HepG2 (cell line): ENCODE data around the gene NUF2. TPM values are rescaled to one million over a fixed set of nuclear protein-coding genes. Genes with fewer than 3 reads are reported as not detected.

ENCODE experiments used
- ATAC-seq: fragments of 200-7000 bp; cut with Tn5 transposase; 3 replicates; pipeline ENCODE4 v1.9.1; 2020; ENCODE audit warnings: mild to moderate bottlenecking, moderate library complexity
- BruUV-seq: library from RNA; stranded (reverse); fragments of 400-500 nt; replicated peaks from 2 replicates; lab custom pipeline; 2021; lab: Mats Ljungman, UMichigan
- CTCF ChIA-PET: fragments of 300-600 bp; formaldehyde crosslinking; extraction: SDS; loops from one replicate; lab custom pipeline; 2021; ENCODE audit warnings: low total read pairs, inconsistent platforms, low intra/inter-chr PET ratio; lab: Yijun Ruan, JAX
- POLR2A ChIA-PET: fragments of 350-600 bp; sonication (Branson Sonifier 250); formaldehyde crosslinking; loops from one replicate; lab custom pipeline; 2020; ENCODE audit warnings: antibody characterized with exemption, inconsistent platforms; lab: Yijun Ruan, JAX
- DNase-seq: peaks from one replicate; pipeline ENCODE4 v3.0.0-alpha.2; 2015; ENCODE audit warnings: low spot score
- FAIRE-seq: peaks from 3 replicates; lab custom pipeline; 2011; peaks lifted over from hg19 to GRCh38; lab: Jason Lieb, UNC
- H2AFZ ChIP-seq: one replicate; pipeline ENCODE4 v1.6.1; 2011; ENCODE audit warnings: low read length, inconsistent platforms
- H3K27ac ChIP-seq: fragments of 300-600 bp; 3 replicates; pipeline ENCODE4 v1.8.0; 2011; ENCODE audit warnings: mixed run types, mild to moderate bottlenecking, mixed read lengths, low read length, inconsistent platforms; ENCODE audit not compliant: insufficient read depth; ENCODE audit errors: extremely low read length
- H3K27me3 ChIP-seq, 2 experiments: fragments of 200-600 bp in 1 of 2; 2 replicates in 1 of 2; 3 replicates in 1 of 2; pipeline versions ENCODE4 v1.6.0 to v1.8.0; 2011; ENCODE audit warnings: low read length in 2 of 2, mild to moderate bottlenecking in 2 of 2, moderate library complexity in 2 of 2, inconsistent platforms in 1 of 2; ENCODE audit not compliant: insufficient read depth in 2 of 2, control insufficient read depth in 1 of 2
- H3K36me3 ChIP-seq, 2 experiments: fragments of 200-600 bp in 1 of 2; replicated peaks in 1 of 2; 2 replicates in 1 of 2; 3 replicates in 1 of 2; pipeline versions ENCODE4 v1.5.1 to v1.8.0; 2011; ENCODE audit warnings: low read length in 2 of 2, inconsistent platforms in 1 of 2; ENCODE audit not compliant: insufficient read depth in 2 of 2, control insufficient read depth in 1 of 2
- H3K4me1 ChIP-seq: 2 replicates; pipeline ENCODE4 v1.5.1; 2012; ENCODE audit warnings: low read length, inconsistent platforms; ENCODE audit not compliant: insufficient read depth
- H3K4me2 ChIP-seq: 2 replicates; pipeline ENCODE4 v1.6.0; 2011; ENCODE audit warnings: low read depth, low read length, inconsistent platforms
- H3K4me3 ChIP-seq, 3 experiments: fragments of 200-600 bp in 1 of 3; sonication (generic), shearing (Covaris generic) in 1 of 3; replicated peaks in 1 of 3; 2 replicates each; pipeline ENCODE4 v1.5.1; 2011 to 2016; ENCODE audit warnings: low read length in 3 of 3, inconsistent platforms in 2 of 3, low read depth in 2 of 3, mild to moderate bottlenecking in 2 of 3, control low read depth in 1 of 3, mixed read lengths in 1 of 3; ENCODE audit not compliant: insufficient read depth in 1 of 3
- H3K79me2 ChIP-seq: one replicate; pipeline ENCODE4 v1.6.1; 2011; ENCODE audit warnings: low read length, inconsistent platforms; ENCODE audit not compliant: insufficient read depth
- H3K9ac ChIP-seq: 2 replicates; pipeline ENCODE4 v1.6.0; 2011; ENCODE audit warnings: mild to moderate bottlenecking, low read depth, low read length, inconsistent platforms; ENCODE audit not compliant: insufficient read depth
- H3K9me3 ChIP-seq: 2 replicates; pipeline ENCODE4 v1.5.1; 2012; ENCODE audit warnings: mild to moderate bottlenecking, low read length
- H4K20me1 ChIP-seq: 2 replicates; pipeline ENCODE4 v1.6.0; 2011; ENCODE audit warnings: inconsistent platforms, mild to moderate bottlenecking, low read length, moderate library complexity; ENCODE audit not compliant: insufficient read depth
- MEF2D ChIP-seq: sonication (generic); formaldehyde crosslinking; IDR thresholded peaks from 2 replicates; pipeline ENCODE4 v1.5.1; 2020; ENCODE audit warnings: mild to moderate bottlenecking, missing genetic modification reagents
- NR1H2 ChIP-seq: sonication (generic); formaldehyde crosslinking; IDR thresholded peaks from 2 replicates; pipeline ENCODE4 v1.8.1; 2022; ENCODE audit warnings: low read depth, missing genetic modification reagents, borderline replicate concordance
- SSRP1 ChIP-seq: IDR thresholded peaks from 2 replicates; pipeline ENCODE4 v1.6.1; 2016; ENCODE audit warnings: control low read depth
- U2AF1 ChIP-seq: fragments of 200-400 bp; formaldehyde crosslinking; optimal IDR thresholded peaks from 2 replicates; pipeline ENCODE3; 2017; ENCODE audit warnings: mild to moderate bottlenecking, low read depth, low read length
- ZNF343 ChIP-seq: sonication (generic); formaldehyde crosslinking; IDR thresholded peaks from 2 replicates; pipeline ENCODE4 v1.4.0; 2020; ENCODE audit warnings: mild to moderate bottlenecking, missing genetic modification reagents
- WGBS: methylation state at CpG from one replicate; pipeline ENCODE4 v1.1.6; 2017; ENCODE audit warnings: low lambda C conversion rate; 5-methylcytosine and 5-hydroxymethylcytosine counted together
- in situ Hi-C: cut with HindIII; loops from 2 replicates; pipeline ENCODE4 v1.10.0; 2017; ENCODE audit warnings: low pct_unique_long_range_greater_than_20kb; ENCODE audit not compliant: extremely low pct_ligation_motif_present
- intact Hi-C: fragments of 100-400 bp; cut with micrococcal nuclease; formaldehyde crosslinking; loops from one replicate; pipeline ENCODE4 v1.10.0; 2022; ENCODE audit not compliant: unreplicated experiment
- polyA plus RNA-seq, 8 experiments: library from polyadenylated mRNA; depleted of rRNA in 3 of 8; stranded (reverse) in 7 of 8; unstranded in 1 of 8; fragments of >200 nt; fragmentation: Illumina TruSeq in 4 of 8; extraction: Trizol in 4 of 8; gene quantifications; 2 replicates each; pipeline versions ENCODE4 v1.2.1 to v1.2.3, GENCODE V29; 2011 to 2016; ENCODE audit warnings: low read depth in 4 of 8, missing spikeins in 1 of 8, mixed read lengths in 1 of 8; ENCODE audit not compliant: insufficient read depth in 1 of 8
- total RNA-seq, 5 experiments: library from RNA; depleted of rRNA; stranded (reverse); fragments of >200 nt; fragmentation: Illumina TruSeq; extraction: Trizol; gene quantifications; 2 replicates each; pipeline ENCODE4 v1.2.3, GENCODE V29; 2016; ENCODE audit warnings: low read depth in 1 of 5
- TF ChIP-seq, protein P1 (sequence below): sonication (generic); formaldehyde crosslinking; IDR thresholded peaks from 2 replicates; pipeline ENCODE4 v1.9.0; 2022; ENCODE audit warnings: missing genetic modification reagents, mild to moderate bottlenecking, borderline replicate concordance
- TF ChIP-seq, protein P2 (sequence below): sonication (generic); formaldehyde crosslinking; IDR thresholded peaks from 2 replicates; pipeline ENCODE4 v1.5.1; 2020; ENCODE audit warnings: missing genetic modification reagents, mild to moderate bottlenecking, borderline replicate concordance
- TF ChIP-seq, protein P3 (sequence below): sonication (generic); formaldehyde crosslinking; IDR thresholded peaks from 2 replicates; pipeline ENCODE4 v1.8.0; 2022; ENCODE audit warnings: missing genetic modification reagents, mild to moderate bottlenecking, borderline replicate concordance

The NUF2 gene
- total and polyA plus RNA-seq, 2 of the 13 experiments (the other 11 are each of a cell fraction or from before 2014, with no cell fraction given): 26.0 to 39.4 TPM

GRCh38 chr1:163372576-163372975, 50.8 kb downstream of the NUF2 start:
- Histone ChIP-seq H3K79me2 (no peaks in the 10 kb centered on the region), H3K9me3 (no peaks in the 10 kb centered on the region), H3K36me3 (no peaks in the 10 kb centered on the region), H3K4me2 (no peak overlapping the region), H3K4me3 (no peak overlapping the region), H4K20me1 (no peaks in the 10 kb centered on the region), H3K9ac (no peak overlapping the region), H3K27me3 (peaks cover 0 to 1% of the 10 kb centered on the region in 2 experiments; a peak in 1 of 5 replicates), H2AFZ (no peak overlapping the region), H3K4me1 (no peaks in the 10 kb centered on the region), H3K27ac (no peak overlapping the region)
- in situ Hi-C loops: no loop called here
- no peak for TF ChIP-seq MEF2D (CRISPR knock-in tag)
- TF ChIP-seq, protein P1, sequence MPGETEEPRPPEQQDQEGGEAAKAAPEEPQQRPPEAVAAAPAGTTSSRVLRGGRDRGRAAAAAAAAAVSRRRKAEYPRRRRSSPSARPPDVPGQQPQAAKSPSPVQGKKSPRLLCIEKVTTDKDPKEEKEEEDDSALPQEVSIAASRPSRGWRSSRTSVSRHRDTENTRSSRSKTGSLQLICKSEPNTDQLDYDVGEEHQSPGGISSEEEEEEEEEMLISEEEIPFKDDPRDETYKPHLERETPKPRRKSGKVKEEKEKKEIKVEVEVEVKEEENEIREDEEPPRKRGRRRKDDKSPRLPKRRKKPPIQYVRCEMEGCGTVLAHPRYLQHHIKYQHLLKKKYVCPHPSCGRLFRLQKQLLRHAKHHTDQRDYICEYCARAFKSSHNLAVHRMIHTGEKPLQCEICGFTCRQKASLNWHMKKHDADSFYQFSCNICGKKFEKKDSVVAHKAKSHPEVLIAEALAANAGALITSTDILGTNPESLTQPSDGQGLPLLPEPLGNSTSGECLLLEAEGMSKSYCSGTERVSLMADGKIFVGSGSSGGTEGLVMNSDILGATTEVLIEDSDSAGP: no peak
- TF ChIP-seq NR1H2 (CRISPR knock-in tag): no peak
- TF ChIP-seq, protein P2, sequence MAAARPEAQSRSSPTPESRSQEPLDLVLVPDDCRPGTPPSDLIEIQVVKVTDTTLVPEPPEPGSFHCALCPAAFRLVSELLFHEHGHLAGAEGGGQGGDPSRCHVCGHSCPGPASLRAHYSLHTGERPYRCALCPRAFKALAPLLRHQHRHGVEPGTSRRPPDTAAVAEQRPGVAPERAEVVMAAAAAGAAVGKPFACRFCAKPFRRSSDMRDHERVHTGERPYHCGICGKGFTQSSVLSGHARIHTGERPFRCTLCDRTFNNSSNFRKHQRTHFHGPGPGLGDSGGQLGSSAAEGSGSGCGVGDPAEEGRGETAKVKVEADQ (CRISPR knock-in tag): no peak
- TF ChIP-seq U2AF1: no peak
- no peak for TF ChIP-seq ZNF343 (CRISPR knock-in tag)
- no peak for TF ChIP-seq SSRP1 (CRISPR knock-in tag)
- TF ChIP-seq, protein P3, sequence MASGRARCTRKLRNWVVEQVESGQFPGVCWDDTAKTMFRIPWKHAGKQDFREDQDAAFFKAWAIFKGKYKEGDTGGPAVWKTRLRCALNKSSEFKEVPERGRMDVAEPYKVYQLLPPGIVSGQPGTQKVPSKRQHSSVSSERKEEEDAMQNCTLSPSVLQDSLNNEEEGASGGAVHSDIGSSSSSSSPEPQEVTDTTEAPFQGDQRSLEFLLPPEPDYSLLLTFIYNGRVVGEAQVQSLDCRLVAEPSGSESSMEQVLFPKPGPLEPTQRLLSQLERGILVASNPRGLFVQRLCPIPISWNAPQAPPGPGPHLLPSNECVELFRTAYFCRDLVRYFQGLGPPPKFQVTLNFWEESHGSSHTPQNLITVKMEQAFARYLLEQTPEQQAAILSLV (CRISPR knock-in tag): no peak
- POLR2A ChIA-PET: no interaction called here
- ATAC-seq (no peak), DNase-seq (no peak), FAIRE-seq (no peak)
- intact Hi-C loops: no loop called here
- WGBS: 7% methylated on average over 1 of the region's 1 CpG
- no TSS peak for BruUV-seq
- CTCF ChIA-PET: no interaction called here
